ENCODE results near the gene FXYD4. TPM values are rescaled to one million over a fixed set of nuclear protein-coding genes. Genes with fewer than 3 reads are reported as not detected.
"Not testable (repeated sequence)": the region's sequence is repeated elsewhere in the genome, so short reads cannot be mapped to it uniquely, and the experiment has no call there.

FXYD4 gene
- total and polyA plus RNA-seq, 2 donors, result 0.95 TPM; not detected in 1

DNA sequence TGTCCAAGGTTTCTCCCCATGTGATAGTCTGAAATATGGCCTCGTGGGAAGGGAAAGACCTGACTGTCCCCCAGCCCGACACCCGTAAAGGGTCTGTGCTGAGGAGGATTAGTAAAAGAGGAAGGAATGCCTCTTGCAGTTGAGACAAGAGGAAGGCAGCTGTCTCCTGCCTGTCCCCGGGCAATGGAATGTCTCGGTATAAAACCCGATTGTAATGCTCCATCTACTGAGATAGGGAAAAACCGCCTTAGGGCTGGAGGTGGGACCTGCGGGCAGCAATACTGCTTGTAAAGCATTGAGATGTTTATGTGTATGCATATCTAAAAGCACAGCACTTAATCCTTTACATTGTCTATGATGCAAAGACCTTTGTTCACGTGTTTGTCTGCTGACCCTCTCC is 33.9 kb upstream of the FXYD4 start:
- H3K4me3 ChIP-seq (ENCODE audit: low read depth, low read length); H3K27ac ChIP-seq (ENCODE audit: low read depth); H3K36me3 ChIP-seq (ENCODE audit: insufficient read depth); DNase-seq (ENCODE audit: extremely low spot score); H3K4me1 ChIP-seq (ENCODE audit: insufficient read depth): not testable (repeated sequence)
- WGBS, result 21% methylated on average over 6 of the region's 9 CpGs

DNA sequence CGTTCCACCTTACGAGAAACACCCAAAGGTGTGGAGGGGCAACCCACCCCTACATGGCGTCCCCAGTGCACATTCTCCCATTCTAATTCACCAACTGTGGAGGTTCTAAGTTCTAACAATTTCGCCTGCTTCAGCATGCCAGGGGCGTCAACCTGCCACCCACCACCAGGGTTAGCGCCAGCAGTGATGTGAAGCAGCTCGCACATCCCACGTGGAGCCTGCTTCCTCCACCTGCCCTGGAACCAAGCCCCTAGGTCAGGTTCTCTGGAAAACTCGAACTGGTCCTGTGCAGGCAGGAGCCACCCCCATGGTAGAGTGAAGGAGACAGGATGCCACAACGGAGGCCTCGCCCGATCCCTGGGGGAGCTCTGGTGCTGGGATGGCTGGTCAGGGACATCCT is 33.3 kb upstream of the FXYD4 start:
- WGBS, result 87% methylated on average over 12 of the region's 12 CpGs
- Histone ChIP-seq H3K4me1 (ENCODE audit: insufficient read depth) (no peaks in the 10 kb centered on the region), H3K36me3 (ENCODE audit: insufficient read depth) (no peaks in the 10 kb centered on the region), H3K4me3 (ENCODE audit: low read depth, low read length) (no peak overlapping the region), H3K27ac (ENCODE audit: low read depth) (no peak overlapping the region)
- no peak for DNase-seq (ENCODE audit: extremely low spot score)

DNA sequence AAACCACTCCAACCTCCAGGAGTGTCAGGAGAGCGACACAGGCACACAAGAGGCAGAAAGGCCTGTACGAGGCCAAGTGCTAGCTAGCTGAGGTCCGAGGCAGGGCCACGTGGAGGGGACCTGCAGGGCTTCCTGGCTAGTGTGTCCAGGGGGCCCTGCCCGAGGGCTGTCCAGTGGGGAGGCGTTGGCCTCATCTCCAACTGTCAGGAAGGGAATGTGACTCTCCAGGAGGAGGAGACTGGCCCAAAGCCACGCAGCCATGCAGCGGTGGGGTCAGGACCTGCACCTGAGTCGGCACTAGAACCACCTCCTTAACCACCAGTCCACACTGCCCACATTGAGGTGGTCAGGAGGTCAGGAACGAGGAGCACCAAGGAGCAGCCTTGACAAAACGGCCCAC is 32.3 kb upstream of the FXYD4 start:
- DNase-seq (ENCODE audit: extremely low spot score), result no peak
- no peaks in the 10 kb centered on the region for H3K36me3 ChIP-seq (ENCODE audit: insufficient read depth)
- no peak overlapping the region for H3K27ac ChIP-seq (ENCODE audit: low read depth)
- WGBS, result 61% methylated on average over 11 of the region's 11 CpGs
- H3K4me1 ChIP-seq (ENCODE audit: insufficient read depth), result no peaks in the 10 kb centered on the region
- no peak overlapping the region for H3K4me3 ChIP-seq (ENCODE audit: low read depth, low read length)

DNA sequence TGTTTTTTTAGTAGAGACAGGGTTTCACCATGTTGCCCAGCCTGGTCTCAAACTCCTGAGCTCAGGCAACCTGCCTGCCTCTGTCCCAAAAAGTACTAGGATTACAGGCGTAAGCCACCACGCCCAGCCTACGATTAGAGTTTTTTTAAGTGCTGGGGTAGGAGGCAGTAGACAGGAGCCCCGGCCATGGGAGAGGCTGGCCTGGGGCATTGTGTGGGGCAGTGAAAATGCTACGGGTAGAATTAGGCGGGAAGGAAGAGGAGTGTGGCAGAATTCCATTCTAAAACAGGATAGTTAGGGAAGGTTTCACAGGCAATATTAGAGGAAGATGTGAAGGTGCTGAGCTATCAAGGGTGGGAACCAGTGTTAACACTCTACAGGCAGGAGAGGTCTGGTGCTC is 31.3 kb upstream of the FXYD4 start:
- H3K27ac ChIP-seq (ENCODE audit: low read depth), result no peak overlapping the region
- H3K4me1 ChIP-seq (ENCODE audit: insufficient read depth), result no peaks in the 10 kb centered on the region
- WGBS, result 81% methylated on average over 6 of the region's 6 CpGs
- H3K36me3 ChIP-seq (ENCODE audit: insufficient read depth), result no peaks in the 10 kb centered on the region
- H3K4me3 ChIP-seq (ENCODE audit: low read depth, low read length), result no peak overlapping the region
- no peak for DNase-seq (ENCODE audit: extremely low spot score)

DNA sequence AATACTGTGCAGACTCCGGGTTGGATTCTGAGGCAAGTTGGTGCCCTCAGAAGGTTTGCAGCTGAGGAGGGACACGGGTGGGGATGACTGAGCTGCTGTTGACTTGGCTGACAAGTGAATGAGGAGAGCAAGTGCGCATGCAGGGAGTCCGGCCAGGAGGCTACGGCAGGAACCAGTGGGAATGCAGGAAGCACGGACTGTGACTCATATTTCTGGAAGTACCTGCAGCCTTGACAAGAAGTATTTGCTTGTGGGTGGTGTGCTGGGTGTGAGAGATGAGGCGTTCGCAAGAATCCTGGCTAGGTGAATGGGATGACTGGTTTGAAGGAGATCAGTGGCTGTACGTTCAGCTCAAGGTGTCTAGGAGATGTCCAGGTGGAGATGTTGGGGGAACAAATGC is 30.8 kb upstream of the FXYD4 start:
- H3K36me3 ChIP-seq (ENCODE audit: insufficient read depth), result no peaks in the 10 kb centered on the region
- no peak for DNase-seq (ENCODE audit: extremely low spot score)
- no peak overlapping the region for H3K27ac ChIP-seq (ENCODE audit: low read depth)
- H3K4me1 ChIP-seq (ENCODE audit: insufficient read depth), result no peaks in the 10 kb centered on the region
- 73% methylated on average over 9 of the region's 9 CpGs for WGBS
- no peak overlapping the region for H3K4me3 ChIP-seq (ENCODE audit: low read depth, low read length)

DNA sequence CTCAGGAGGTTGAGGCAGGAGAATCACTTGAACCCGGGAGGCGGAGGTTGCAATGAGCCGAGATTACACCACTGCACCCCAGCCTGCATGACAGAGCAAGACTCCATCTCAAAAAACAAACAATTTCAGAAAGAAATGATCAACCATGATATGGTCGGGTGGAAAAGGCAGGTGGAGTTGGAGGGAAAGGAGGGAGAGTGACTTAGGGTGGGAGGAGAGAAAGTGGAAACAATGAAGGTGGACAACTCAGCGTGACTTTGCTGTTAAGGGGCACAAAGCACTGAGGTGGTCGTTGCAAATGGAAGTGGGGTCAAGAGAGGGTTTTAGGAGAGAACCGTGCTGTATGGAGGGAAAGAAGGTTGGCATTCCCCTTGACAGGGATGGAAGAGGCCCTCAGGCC is 30.0 kb upstream of the FXYD4 start:
- no peaks in the 10 kb centered on the region for H3K4me1 ChIP-seq (ENCODE audit: insufficient read depth)
- no peaks in the 10 kb centered on the region for H3K36me3 ChIP-seq (ENCODE audit: insufficient read depth)
- 80% methylated on average over 7 of the region's 7 CpGs for WGBS
- no peak overlapping the region for H3K4me3 ChIP-seq (ENCODE audit: low read depth, low read length)
- H3K27ac ChIP-seq (ENCODE audit: low read depth), result no peak overlapping the region
- no peak for DNase-seq (ENCODE audit: extremely low spot score)

DNA sequence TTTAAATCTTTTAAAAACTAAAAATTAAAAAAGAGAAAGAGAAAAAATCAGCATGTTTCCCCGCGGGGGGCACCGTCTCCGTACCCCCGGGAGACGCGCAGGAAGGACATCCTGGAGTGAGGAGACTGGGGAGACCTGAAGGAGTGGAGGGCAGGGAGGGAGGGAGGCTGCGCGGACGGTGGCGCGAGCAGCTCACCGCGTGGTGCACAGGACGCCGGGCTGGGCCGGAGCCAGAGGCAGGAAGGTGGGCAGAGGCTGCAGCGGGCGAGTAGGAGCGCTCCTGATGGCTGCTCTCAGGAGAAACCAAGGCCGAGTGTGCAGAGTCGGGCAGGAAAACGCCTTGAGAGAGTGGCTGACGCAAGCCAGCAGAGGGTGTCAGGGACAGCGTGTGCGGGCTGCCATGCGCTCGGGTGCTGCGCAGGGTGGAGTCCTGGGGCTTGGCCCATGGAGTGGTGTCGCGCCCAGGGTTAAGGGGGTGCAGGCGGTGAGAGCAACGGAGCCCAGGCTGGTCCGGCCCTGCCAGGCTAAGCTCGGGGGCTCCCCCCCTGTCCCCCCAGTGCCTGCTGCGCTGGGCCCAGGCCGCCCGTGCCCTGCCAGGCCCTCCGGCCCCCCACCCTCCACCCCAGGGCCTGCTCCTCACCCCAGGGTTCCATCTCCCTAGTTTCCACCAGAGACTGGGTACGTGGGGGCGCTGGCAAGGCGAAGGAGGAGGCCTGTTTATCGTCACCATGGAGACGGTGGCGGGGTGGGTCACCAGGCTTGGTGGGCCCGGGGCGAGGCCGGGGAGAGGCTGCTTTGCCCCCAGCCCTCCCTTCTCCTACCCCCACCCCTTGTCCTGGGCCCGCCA is 28.9 kb upstream of the FXYD4 start:
- H3K36me3 ChIP-seq (ENCODE audit: insufficient read depth), result no peaks in the 10 kb centered on the region
- DNase-seq (ENCODE audit: extremely low spot score), result no peak
- no peak overlapping the region for H3K4me3 ChIP-seq (ENCODE audit: low read depth, low read length)
- 89% methylated on average over 49 of the region's 49 CpGs for WGBS
- H3K4me1 ChIP-seq (ENCODE audit: insufficient read depth), result no peaks in the 10 kb centered on the region
- no peak overlapping the region for H3K27ac ChIP-seq (ENCODE audit: low read depth)

DNA sequence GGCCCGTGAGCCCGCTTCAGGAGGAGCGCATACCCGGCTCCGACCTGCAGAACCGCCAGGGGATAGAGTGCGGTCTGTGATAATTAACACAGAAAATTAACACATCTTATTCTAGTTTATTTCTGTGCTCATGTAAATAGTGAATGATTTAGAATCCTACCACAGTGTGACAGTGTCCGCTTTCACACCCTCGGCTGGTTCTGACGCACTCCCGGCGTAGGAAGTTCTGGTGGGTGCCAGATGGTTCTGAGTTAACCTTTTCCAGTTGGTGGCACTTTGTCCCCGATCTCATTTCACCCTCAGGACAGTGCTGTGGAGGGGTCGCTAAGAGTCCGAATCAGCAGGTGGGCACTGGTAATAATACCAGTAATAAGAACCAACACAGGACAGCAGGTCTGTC is 28.3 kb upstream of the FXYD4 start:
- Histone ChIP-seq H3K4me3 (ENCODE audit: low read depth, low read length) (no peak overlapping the region), H3K36me3 (ENCODE audit: insufficient read depth) (no peaks in the 10 kb centered on the region), H3K4me1 (ENCODE audit: insufficient read depth) (no peaks in the 10 kb centered on the region), H3K27ac (ENCODE audit: low read depth) (no peak overlapping the region)
- WGBS, result 96% methylated on average over 15 of the region's 15 CpGs
- no peak for DNase-seq (ENCODE audit: extremely low spot score)

DNA sequence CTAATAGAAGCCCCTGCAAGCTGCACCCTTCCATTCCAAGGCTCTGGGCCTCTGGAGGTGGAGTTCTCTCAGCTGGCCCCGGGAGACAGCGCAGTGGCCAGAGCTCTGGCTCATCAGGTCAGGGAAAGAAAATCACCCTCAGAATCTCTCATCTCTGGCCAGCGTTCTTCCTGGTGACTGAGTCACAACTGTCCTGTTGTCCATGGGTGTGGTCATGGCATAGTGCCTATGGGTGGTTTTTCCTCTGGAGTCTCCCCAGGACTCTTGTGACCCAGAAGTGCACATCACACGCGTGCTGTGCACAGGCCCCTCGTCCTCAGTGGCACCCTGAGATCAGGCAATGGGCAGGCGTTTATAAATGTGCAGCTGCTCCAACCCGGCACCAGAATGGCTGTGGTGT is 27.4 kb upstream of the FXYD4 start:
- no peaks in the 10 kb centered on the region for H3K4me1 ChIP-seq (ENCODE audit: insufficient read depth)
- 75% methylated on average over 8 of the region's 8 CpGs for WGBS
- DNase-seq (ENCODE audit: extremely low spot score), result no peak
- no peak overlapping the region for H3K27ac ChIP-seq (ENCODE audit: low read depth)
- no peak overlapping the region for H3K4me3 ChIP-seq (ENCODE audit: low read depth, low read length)
- H3K36me3 ChIP-seq (ENCODE audit: insufficient read depth), result no peaks in the 10 kb centered on the region

DNA sequence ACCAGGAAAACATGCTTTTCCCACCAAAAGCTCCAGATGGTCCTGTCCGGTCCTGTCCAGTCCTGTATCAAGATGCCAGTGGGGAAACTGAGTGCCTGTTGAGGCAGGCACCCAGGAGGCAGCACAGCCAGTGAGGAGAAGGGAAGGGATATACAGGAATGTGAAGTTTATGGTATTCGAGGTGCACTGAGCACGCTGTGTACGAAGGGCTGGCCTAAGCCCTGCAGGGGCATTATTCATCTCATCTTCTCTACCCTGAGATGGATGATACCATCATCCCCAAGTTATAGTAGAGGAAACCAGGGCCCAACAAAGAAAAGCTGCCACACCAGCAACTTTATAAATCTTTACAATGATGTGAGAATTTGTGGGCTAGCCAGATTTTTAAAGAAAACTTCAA is 23.4 kb upstream of the FXYD4 start:
- Histone ChIP-seq H3K4me1 (ENCODE audit: insufficient read depth) (no peaks in the 10 kb centered on the region), H3K36me3 (ENCODE audit: insufficient read depth) (no peaks in the 10 kb centered on the region), H3K4me3 (ENCODE audit: low read depth, low read length) (no peak overlapping the region), H3K27ac (ENCODE audit: low read depth) (no peak overlapping the region)
- 77% methylated on average over 4 of the region's 4 CpGs for WGBS
- no peak for DNase-seq (ENCODE audit: extremely low spot score)

DNA sequence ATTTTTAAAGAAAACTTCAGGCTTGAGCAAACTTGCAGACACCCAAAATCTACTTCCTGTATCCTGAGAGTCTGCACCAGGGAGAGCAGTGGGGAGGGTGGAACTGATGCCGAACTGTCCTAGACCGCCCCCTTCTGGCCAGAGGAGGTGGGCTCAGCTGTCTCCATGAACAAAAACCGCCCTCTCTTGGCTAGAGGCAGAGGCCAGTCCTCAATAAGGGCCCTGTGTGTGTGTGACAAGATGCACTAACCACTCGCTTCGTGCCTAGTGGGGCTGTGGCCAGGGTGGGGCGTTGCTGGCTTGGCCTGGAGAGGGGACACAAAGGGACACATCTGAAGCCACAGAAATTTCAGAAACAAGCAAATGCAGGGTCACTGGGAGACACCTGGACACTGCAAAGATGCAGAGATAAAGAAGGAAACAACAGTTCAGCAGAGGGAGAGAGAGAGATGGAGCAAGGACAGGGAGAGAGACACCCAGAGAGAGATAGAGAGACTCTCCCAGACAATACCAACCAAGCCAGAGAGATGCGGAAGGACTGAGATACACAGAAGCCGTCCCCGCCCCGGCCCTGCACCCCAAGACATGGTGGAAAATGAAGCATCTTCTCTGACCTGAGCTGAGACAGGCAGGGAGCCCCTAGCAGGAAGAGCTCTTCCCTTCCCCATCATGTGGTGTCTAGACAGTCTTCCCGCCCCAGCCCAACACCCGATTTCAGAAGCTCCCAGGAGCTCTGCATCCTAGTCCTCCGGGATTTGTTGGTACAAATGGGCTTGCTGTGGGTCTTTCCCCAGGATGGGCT is 22.7 kb upstream of the FXYD4 start:
- Histone ChIP-seq H3K4me3 (ENCODE audit: low read depth, low read length) (no peak overlapping the region), H3K27ac (ENCODE audit: low read depth) (no peak overlapping the region), H3K36me3 (ENCODE audit: insufficient read depth) (no peaks in the 10 kb centered on the region), H3K4me1 (ENCODE audit: insufficient read depth) (no peaks in the 10 kb centered on the region)
- DNase-seq (ENCODE audit: extremely low spot score), result peak; percentile 70
- 55% methylated on average over 13 of the region's 13 CpGs for WGBS

DNA sequence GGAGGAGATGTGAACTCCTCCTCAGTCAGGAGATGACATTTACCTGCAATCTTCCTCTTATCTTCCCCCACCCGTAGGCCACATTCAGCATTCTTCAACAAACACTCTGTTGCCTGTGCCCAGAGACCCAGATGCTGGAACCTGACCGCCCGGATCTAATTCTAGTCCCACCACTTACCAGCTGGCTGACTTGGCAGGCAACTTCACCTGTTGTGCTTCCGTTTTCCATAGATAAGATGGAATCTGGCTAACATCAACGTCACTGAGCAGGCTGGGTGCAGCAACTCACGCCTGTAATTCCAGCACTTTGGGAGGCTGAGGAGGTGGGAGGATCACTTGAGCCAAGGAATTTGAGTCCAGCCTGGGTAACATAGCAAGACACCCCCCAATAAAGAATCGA is 21.3 kb upstream of the FXYD4 start:
- DNase-seq (ENCODE audit: extremely low spot score), result no peak
- WGBS, result 55% methylated on average over 7 of the region's 7 CpGs
- H3K27ac ChIP-seq (ENCODE audit: low read depth), result no peak overlapping the region
- H3K4me1 ChIP-seq (ENCODE audit: insufficient read depth), result no peaks in the 10 kb centered on the region
- H3K36me3 ChIP-seq (ENCODE audit: insufficient read depth), result no peaks in the 10 kb centered on the region
- no peak overlapping the region for H3K4me3 ChIP-seq (ENCODE audit: low read depth, low read length)

DNA sequence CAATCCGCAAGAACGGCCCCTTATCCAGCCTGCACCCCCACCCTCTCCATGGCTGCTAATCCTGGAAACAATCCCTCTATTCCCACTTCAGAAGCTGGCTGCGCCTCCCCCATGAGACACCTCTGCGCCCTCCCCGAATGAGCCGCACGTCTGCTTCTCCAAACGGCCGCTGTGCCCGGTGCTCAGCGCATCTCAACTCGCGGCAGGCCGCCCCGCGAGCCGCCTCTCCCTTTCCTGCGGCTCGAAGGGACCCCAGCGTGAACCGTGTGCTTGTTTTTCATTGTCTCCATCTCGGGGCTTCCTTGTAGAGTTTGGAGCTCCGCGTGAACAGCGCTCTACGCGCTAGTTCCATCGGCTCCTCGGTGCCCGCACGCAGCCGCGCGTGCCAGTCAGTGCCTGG is 20.8 kb upstream of the FXYD4 start:
- no peaks in the 10 kb centered on the region for H3K36me3 ChIP-seq (ENCODE audit: insufficient read depth)
- no peak overlapping the region for H3K4me3 ChIP-seq (ENCODE audit: low read depth, low read length)
- H3K4me1 ChIP-seq (ENCODE audit: insufficient read depth), result no peaks in the 10 kb centered on the region
- DNase-seq (ENCODE audit: extremely low spot score), result no peak
- H3K27ac ChIP-seq (ENCODE audit: low read depth), result no peak overlapping the region
- 39% methylated on average over 34 of the region's 34 CpGs for WGBS

DNA sequence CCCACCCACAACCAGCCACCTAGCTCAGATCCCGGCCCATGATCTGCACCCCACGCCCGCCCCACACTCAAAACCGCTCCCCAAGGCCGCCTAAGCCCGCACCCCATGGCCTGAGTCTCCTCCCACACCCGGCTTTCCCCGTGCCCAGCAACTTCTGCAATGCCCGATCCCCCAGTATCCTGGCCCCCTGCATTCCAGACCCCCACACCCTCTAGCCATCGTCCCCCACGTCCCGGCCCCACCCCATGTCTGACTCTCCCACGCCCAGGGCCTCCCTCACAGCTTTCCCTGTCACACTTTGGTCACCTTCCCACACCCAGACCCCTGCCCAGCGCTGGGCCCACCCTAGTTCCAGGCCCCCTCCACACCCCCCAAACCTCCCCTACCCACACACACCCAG is 20.1 kb upstream of the FXYD4 start:
- WGBS, result 69% methylated on average over 14 of the region's 14 CpGs

More for the DNA sequence above, 20.1 kb upstream of the FXYD4 start:
- H3K4me1 ChIP-seq (ENCODE audit: insufficient read depth), result no peaks in the 10 kb centered on the region
- no peak overlapping the region for H3K4me3 ChIP-seq (ENCODE audit: low read depth, low read length)
- no peaks in the 10 kb centered on the region for H3K36me3 ChIP-seq (ENCODE audit: insufficient read depth)
- no peak for DNase-seq (ENCODE audit: extremely low spot score)
- no peak overlapping the region for H3K27ac ChIP-seq (ENCODE audit: low read depth)
